Stimulated activated CD8-positive, alpha-beta memory T cell treated with anti-CD3 and anti-CD28 coated beads, Interleukin-7, amount 100 ng/mL, for 1 hour (primary cell): Measurements from ENCODE around the gene ZSWIM8.
"Not testable (repeated sequence)": the region's sequence is repeated elsewhere in the genome, so short reads cannot be mapped to it uniquely, and the experiment has no call there.

Experiments used
- DNase-seq, 2 donors: peaks; one replicate each; pipeline ENCODE4 v3.0.0-alpha.2; 2020; ENCODE audit warnings: low read depth in 2 of 2

ZSWIM8 gene

DNA sequence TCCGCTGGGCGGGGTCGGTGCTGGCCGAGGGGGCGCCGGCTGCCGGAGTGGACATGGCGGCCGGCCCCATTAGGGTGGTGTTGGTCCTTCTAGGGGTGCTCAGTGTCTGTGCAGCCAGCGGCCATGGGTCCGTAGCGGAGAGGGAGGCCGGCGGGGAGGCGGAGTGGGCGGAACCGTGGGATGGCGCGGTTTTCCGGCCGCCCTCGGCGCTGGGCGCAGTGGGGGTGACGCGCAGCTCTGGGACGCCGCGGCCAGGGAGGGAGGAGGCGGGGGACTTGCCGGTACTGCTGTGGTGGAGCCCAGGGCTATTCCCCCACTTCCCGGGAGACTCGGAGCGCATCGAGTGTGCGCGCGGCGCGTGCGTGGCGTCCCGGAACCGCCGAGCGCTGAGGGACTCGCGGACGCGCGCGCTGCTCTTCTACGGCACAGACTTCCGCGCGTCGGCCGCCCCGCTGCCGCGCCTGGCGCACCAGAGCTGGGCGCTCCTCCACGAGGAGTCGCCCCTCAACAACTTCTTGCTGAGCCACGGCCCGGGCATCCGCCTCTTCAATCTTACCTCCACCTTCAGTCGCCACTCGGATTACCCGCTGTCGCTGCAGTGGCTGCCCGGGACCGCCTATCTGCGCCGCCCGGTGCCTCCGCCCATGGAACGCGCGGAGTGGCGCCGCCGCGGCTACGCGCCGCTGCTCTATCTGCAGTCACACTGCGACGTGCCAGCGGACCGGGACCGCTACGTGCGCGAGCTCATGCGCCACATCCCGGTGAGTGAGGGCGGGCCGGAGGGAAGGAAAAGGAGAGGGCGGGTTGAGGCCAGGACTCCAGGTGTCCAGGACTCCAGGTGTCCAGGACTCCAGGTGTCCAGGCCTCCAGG lies 12.9 kb upstream of the ZSWIM8 start:
- DNase-seq = peak; percentile 53 to 55

DNA sequence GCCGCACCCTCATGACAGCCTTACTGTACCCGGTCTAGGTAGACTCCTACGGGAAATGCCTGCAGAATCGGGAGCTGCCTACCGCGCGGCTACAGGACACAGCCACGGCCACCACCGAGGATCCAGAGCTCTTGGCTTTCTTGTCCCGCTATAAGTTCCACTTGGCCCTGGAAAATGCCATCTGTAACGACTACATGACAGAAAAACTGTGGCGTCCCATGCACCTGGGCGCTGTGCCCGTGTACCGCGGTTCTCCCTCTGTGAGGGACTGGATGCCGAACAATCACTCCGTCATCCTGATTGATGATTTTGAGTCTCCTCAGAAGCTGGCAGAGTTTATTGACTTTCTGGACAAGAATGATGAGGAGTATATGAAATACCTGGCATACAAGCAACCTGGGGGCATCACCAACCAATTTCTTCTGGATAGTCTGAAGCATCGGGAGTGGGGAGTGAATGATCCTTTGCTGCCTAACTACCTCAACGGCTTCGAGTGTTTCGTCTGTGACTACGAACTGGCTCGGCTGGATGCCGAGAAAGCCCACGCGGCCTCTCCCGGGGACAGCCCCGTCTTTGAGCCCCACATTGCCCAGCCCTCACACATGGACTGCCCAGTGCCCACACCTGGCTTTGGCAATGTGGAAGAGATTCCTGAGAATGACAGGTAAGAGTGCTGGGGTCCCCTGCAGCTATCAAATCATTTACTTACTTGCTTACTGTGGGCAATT lies 12.1 kb upstream of the ZSWIM8 start:
- DNase-seq = no peak

- DNase-seq = no peak
These were observed 10.8 kb upstream of the ZSWIM8 start for GRCh38 chr10:73774637-73775036.

DNA sequence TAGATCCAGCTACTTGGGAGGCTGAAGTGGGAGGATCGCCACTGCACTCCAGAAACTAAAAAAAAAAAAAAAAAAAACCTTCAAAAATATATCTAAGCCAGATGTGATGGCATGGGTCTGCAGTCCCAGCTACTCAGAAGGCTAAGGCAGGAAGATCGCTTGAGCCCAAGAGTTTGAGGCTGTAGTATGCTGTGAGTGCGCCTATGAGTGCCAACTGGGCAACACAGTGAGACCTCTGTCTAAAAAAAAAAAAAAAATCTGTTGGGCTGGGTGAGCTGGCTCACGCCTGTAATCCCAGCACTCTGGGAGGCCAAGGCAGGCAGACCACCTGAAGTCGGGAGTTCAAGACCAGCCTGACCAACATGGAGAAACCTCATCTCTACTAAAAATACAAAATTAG lies 6.4 kb upstream of the ZSWIM8 start:
- DNase-seq = no peak

DNA sequence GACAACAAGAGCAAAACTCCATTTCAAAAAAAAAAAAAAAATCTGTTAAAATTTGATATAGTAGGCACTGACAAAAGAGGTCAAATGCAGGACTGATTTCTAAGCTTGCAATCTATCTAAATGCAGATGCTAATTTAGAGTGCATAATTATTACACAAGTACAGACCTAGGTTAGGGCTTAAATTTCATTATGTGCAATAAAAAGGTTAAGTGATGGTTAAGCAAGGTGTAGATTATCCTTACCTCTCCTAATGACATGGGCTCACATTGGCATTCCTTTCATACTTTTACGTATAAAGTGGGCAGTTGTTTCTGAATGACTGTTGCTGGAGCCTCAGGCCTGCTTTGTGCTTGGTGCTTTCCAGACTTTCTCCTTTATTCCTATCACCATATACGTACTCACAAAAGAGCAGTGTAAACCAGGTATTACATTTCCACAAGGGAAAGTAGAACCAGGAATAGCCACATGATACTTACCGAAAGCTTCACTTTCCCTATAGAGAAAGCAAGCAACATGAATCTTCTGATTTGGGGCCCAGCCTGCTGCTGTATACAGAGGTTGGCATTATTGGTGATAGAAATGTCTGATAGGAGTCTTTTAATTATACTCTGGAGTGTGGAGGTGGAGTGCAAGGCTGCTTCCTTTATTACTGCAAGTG lies 5.7 kb upstream of the ZSWIM8 start:
- no peak for DNase-seq

- DNase-seq = no peak
These were observed 5.1 kb upstream of the ZSWIM8 start for GRCh38 chr10:73780301-73780700.

DNA sequence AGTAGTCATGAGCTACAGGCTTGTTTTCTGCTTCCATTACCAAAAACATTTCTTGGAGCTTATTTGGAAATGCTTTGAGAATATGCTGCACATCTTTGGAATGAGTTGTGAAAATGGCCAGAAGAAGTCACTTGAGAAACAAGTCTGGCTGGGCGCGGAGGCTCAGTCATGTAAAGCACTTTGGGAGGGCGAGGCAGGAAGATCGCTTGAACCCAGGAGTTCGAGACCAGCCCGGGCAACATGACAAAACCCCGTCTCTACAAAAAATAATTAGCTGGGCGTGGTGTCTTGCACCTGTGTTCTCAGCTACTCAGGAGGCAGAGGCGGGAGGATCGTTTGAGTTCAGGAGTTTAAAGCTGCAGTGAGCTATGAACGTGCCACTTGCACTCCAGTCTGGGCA lies 4.4 kb upstream of the ZSWIM8 start:
- DNase-seq = no peak

- no peak for DNase-seq
These were observed 3.9 kb upstream of the ZSWIM8 start for GRCh38 chr10:73781548-73781878.

- peak; percentile 75 to 85 for DNase-seq
These were observed 3.3 kb upstream of the ZSWIM8 start, which contains the start of gene CHCHD1 for GRCh38 chr10:73781879-73782748. CHCHD1 (plus strand) TSS chr10:73782048; CDS start chr10:73782076, 28 bp downstream.

- DNase-seq = no peak
These were observed 2.7 kb upstream of the ZSWIM8 start for GRCh38 chr10:73782749-73783085.

GRCh38 chr10:73785721-73786511 lies 510 bp downstream of the ZSWIM8 start:
- DNase-seq = peak in 1 of 2 donors; percentile 21

GRCh38 chr10:73786512-73786885 lies 1.1 kb downstream of the ZSWIM8 start:
- DNase-seq = no peak

GRCh38 chr10:73787031-73787800 lies 1.8 kb downstream of the ZSWIM8 start:
- DNase-seq = not testable (repeated sequence)

- DNase-seq = no peak
These were observed 3.7 kb downstream of the ZSWIM8 start for GRCh38 chr10:73788864-73789658.

DNA sequence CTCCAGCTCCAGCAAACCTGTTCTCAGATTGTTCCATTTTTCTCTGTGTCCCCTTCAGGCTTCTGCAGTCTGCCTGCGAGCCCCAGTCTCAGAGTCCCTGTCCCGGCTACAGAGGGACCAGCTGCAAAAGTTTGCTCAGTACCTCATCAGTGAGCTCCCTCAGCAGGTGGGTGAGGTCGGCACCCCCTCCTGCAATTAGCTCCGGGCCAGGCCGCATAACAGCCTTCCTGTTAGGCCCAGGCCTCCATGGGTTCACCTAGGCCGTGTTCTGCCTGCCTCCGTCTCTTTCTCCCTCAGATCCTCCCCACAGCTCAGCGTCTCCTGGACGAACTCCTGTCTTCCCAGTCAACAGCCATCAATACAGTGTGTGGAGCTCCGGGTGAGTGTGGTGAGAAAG lies 4.3 kb downstream of the ZSWIM8 start:
- no peak for DNase-seq

DNA sequence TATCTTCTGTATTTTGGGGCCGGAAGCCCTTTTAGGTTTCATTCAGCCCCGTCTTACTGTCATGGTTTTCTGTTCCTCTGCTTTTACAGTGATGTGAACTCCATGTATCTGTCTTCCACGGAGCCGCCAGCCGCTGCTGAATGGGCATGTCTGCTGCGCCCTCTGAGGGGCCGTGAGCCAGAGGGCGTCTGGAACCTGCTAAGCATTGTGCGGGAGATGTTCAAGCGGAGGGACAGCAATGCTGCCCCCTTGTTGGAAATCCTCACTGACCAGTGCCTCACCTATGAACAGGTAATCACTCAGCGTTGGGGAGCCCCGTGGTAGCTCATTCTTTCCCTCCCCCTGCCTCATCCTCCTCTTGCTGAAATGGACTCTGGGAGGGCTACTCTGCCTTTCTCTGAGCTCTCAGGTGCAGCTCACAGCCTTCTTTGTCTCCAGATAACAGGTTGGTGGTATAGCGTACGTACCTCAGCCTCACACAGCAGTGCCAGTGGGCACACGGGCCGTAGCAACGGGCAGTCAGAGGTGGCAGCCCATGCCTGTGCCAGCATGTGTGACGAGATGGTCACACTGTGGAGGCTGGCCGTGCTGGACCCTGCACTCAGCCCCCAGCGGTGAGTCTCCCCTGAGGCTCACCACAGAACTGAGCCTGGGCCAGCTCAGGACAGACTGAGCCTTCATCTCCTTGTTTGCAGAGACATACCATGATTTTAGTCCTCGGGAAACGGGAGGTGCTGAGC lies 5.7 kb downstream of the ZSWIM8 start:
- no peak for DNase-seq

- DNase-seq = no peak
These were observed 6.5 kb downstream of the ZSWIM8 start for GRCh38 chr10:73791871-73792400.

GRCh38 chr10:73793456-73793855 lies 8.1 kb downstream of the ZSWIM8 start:
- DNase-seq = no peak
